ACHN (cell line): ENCODE results near the gene KCNIP4.

Experiments used
- DNase-seq: peaks from one replicate; pipeline ENCODE4 v3.0.0-alpha.2; 2015
- in situ Hi-C: cut with HindIII; loops from 2 replicates; pipeline ENCODE4 v1.10.0; 2017; ENCODE audit warnings: low sequenced_read_pairs, low pct_ligation_motif_present, low pct_unique_long_range_greater_than_20kb

Gene KCNIP4

GRCh38 chr4:21795091-21795490 is 153.5 kb downstream of the KCNIP4 start:
- in situ Hi-C loops = no loop called here
- DNase-seq = no peak

GRCh38 chr4:21792736-21793135 is 155.8 kb downstream of the KCNIP4 start:
- no peak for DNase-seq
- in situ Hi-C loops = no loop called here

DNA sequence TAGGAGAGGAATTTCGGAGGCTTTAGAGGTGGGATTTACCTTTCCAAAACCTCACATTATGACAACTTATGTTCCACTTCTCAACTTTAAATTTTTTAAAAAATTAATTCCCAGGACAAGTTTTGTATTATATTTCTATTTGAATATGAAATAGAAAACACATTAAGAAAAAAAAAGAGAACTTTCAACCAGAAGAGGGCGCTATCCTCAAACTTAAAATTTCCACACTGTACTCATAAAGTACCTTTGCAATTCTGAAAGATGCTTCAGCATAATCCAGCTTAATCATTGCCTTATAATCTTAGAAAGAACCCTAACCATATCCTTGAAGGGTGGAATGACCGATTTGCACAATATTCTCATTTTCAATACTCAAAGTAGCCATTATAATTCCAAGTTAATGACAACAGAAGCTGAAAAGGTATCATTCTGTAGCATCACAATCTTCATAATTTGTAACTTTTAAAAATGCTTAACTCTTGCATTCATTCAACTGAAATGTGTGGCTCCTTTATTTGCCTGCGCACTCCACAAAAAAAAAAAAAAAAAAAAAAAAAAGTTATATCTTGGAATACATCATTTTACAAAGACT is 158.0 kb downstream of the KCNIP4 start:
- peak; percentile 35 for DNase-seq
- in situ Hi-C loops = no loop called here

- no peak for DNase-seq
- in situ Hi-C loops = no loop called here
Observed at GRCh38 chr4:21780148-21780547, 168.4 kb downstream of the KCNIP4 start.

GRCh38 chr4:21778702-21779101 is 169.9 kb downstream of the KCNIP4 start:
- DNase-seq = no peak
- in situ Hi-C loops = no loop called here

DNA sequence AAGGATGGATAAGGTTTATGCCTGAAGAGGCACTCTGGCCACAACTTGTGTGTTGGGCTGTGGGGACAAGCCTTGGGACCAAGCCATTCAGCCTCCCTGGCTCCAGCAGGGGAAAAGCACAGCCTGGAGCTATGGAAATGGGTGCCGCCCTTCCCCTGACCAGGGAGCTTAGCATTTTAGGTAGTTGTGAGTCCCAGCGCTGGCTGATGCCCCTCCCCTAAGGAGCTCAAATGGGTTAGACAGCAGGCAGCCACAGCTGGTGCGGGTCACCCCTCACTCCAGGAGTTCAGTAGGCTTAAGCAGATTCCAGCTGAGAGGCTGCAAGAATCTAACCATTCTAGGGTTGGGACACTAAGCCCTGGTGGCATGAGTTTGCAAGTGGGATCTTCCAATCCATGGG is 172.9 kb downstream of the KCNIP4 start:
- DNase-seq = no peak
- in situ Hi-C loops = no loop called here

GRCh38 chr4:21769404-21770147 is 179.0 kb downstream of the KCNIP4 start:
- DNase-seq = peak; percentile 44
- in situ Hi-C loops = loop anchor here (25.0 kb wide), 1 partner anchor 257 kb away; no protein-coding TSS in a partner anchor

DNA sequence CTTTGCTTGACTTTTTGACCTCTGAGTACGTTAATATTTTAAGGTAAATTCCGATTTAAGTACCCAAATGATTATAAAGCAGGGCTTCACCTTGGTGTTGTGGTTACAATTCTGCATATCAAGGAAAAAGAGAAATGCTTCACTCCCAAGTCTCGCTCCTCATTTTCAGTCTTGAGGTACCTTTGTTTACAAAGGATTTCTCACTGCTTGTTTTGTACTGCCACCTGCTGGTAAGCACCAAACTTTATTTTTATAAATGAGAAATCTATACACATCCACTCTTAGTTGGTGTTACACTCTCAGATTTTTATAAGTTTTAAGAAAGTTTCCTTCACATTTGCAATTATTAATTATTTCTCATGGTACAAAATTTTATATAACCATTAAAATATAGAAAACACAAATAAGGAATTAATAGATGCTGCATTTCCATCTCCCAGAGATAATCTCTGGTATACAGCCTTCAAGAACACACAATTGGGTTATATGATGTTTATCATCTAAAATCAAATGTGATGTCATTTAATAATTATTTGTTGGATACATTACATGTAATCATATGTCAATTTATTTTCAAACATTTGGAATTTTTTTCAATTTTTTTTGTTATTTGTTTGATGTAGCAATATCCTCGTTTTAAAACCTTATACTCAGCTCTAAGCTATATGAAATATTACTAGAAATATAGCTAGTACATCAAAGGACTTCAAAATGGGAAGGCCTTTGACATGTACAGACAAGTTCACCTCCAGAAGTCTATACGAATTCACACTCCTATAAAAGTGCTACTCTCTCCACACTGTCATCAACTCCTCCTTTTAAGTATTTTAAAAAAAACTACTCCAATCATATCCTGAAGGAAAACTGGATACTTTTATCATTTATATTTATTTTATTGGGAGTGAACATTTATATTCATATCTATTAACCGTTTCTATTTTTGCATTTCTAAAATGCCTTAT is 179.9 kb downstream of the KCNIP4 start:
- in situ Hi-C loops = loop anchor here (25.0 kb wide), 1 partner anchor 256 kb away; no protein-coding TSS in a partner anchor
- peak; percentile 61 for DNase-seq

DNA sequence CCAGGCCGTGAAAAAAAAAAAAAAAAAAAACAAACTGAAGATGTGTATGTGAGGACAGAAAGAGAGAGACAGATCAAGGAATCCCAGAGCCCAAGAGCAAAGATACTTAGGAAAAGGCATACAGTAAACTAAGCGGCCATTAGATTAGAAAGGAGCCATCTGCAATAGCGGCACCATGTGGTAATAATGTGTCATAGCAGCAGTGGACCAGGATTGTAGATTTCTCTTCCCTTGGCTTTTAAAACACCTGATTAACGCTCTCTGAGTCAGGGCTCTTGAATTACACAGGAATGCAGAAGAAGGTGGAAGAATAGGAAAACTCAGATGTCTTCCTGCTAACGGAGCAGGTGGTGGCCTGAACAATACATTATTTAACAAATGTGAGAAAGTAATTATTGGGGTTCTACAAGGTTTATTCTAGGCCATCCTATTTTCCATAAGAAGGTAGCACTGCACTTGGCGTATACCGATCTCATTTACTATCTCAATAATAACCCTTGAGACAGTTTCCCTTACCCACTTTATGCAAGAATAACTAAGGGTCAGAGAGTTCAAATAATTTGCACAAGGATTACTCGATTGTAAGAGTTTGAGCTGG is 182.7 kb downstream of the KCNIP4 start:
- in situ Hi-C loops = loop anchor here (25.0 kb wide), 1 partner anchor 254 kb away; no protein-coding TSS in a partner anchor
- peak; percentile 57 for DNase-seq

GRCh38 chr4:21763855-21764254 is 184.7 kb downstream of the KCNIP4 start:
- no peak for DNase-seq
- in situ Hi-C loops = loop anchor here (25.0 kb wide), 1 partner anchor 252 kb away; no protein-coding TSS in a partner anchor

DNA sequence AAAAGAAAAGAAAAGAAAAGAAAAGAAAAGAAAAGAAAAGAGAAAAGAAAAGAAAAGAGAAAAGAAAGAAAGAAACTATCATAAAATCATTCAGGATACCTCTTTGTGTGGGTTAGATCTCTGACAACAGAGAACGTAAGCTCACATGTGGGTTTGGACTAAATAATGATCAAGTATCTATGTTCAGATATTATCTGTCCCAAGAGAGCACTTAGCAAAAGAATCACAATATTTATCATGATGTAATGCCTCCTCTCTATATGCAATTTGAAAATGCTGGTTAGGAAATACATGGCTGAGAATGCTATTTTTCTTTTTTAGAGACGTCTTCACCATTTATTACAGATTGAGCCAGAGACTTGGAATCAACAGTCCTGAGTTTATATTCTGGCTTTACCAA is 191.3 kb downstream of the KCNIP4 start:
- in situ Hi-C loops = loop anchor here (25.0 kb wide), 1 partner anchor 245 kb away; no protein-coding TSS in a partner anchor
- DNase-seq = no peak

- in situ Hi-C loops = loop anchor here (25.0 kb wide), 1 partner anchor 241 kb away; no protein-coding TSS in a partner anchor
- DNase-seq = no peak
Observed at GRCh38 chr4:21753084-21753760, 195.3 kb downstream of the KCNIP4 start.

GRCh38 chr4:21752616-21753015 is 196.0 kb downstream of the KCNIP4 start:
- no peak for DNase-seq
- in situ Hi-C loops = loop anchor here (25.0 kb wide), 1 partner anchor 240 kb away; no protein-coding TSS in a partner anchor

DNA sequence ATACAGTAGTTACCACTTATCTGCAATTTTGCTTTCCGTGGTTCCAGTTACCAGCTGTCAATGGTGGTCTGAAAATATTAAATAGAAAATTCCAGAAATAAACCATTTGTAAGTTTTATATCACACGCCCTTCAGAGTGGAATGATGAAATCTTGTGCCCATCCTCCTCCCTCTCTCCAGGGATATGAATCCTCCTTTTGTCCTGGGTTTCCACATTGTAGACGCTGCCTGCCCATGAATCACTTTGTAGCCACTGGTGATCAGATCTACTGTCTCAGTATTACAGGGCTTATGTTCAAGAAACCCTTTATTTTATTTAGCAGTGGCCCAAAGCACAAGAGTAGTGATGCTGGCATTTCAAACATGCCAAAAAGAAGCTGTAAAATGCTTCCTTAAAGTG is 198.6 kb downstream of the KCNIP4 start:
- in situ Hi-C loops = loop anchor here (25.0 kb wide), 1 partner anchor 238 kb away; no protein-coding TSS in a partner anchor
- DNase-seq = no peak

DNA sequence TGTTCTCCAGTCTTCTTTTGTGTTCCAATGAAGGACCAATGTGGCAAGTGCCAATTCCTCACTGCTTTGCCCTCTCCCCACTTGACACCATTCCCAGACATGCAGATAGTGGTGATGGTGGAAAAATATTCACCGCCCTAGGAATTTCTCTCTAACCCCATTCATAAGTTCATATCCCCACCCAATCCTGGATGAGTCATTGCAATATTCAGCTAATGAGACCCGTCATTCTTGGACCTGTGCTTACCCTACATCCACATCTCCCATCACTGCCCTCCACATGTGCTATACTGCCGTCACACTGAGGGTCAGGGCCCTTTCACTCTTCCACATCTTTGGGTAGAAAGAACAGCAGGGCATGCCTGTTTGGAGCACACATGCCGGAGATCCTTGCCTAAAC is 199.2 kb downstream of the KCNIP4 start:
- in situ Hi-C loops = no loop called here

DNA sequence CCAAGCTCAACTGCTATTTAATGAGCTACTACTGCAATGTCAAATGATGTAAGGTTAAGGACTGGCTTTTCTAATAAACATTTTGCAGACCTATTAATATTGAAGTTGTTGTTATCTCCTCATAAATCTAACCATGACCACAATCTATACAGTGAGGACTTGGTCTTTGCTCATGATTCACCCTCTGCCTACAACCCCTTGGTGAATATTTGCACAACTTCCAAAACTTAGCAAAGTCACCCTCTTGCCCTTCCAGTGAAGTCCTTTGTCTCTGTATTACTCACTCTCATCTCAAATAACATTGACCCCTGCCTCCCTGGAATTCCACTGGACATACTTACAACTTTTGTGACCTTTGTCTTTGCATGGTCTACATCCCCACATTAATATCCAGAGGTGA is 204.5 kb downstream of the KCNIP4 start:
- DNase-seq = no peak
- in situ Hi-C loops = no loop called here

More for the DNA sequence above, 199.2 kb downstream of the KCNIP4 start:
- no peak for DNase-seq

GRCh38 chr4:21742326-21742725 is 206.2 kb downstream of the KCNIP4 start:
- in situ Hi-C loops = no loop called here
- no peak for DNase-seq

- in situ Hi-C loops = no loop called here
Observed at GRCh38 chr4:21738821-21739220, 209.8 kb downstream of the KCNIP4 start.

More at GRCh38 chr4:21738821-21739220, 209.8 kb downstream of the KCNIP4 start:
- DNase-seq = no peak
